GM12878 (cell line): ENCODE data around the gene JDP2. TPM values are rescaled to one million over a fixed set of nuclear protein-coding genes. Genes with fewer than 3 reads are reported as not detected.

Experiments used
- IRF3 ChIP-seq: fragments of 450-650 bp; IDR thresholded peaks from 2 replicates; pipeline ENCODE4 v1.6.1; 2014; ENCODE audit warnings: mild to moderate bottlenecking
- NFXL1 ChIP-seq: fragments of 450-650 bp; IDR thresholded peaks from 2 replicates; pipeline ENCODE4 v1.6.1; 2017; ENCODE audit warnings: antibody characterized with exemption, mild to moderate bottlenecking, borderline replicate concordance
- PKNOX1 ChIP-seq: fragments of 450-650 bp; IDR thresholded peaks from 2 replicates; pipeline ENCODE4 v1.6.1; 2016; ENCODE audit warnings: mild to moderate bottlenecking
- RAD21 ChIP-seq: IDR thresholded peaks from 2 replicates; pipeline ENCODE4 v1.6.1; 2011; ENCODE audit warnings: mild to moderate bottlenecking, low read depth, low read length, moderate library complexity; ENCODE audit not compliant: insufficient read depth
- SIX5 ChIP-seq: IDR thresholded peaks from 2 replicates; pipeline ENCODE4 v1.6.1; 2011; ENCODE audit warnings: mild to moderate bottlenecking, low read depth, low read length, moderate library complexity; ENCODE audit not compliant: severe bottlenecking
- SMARCA5 ChIP-seq: fragments of 450-650 bp; IDR thresholded peaks from 2 replicates; pipeline ENCODE4 v1.6.1; 2017; ENCODE audit warnings: mild to moderate bottlenecking
- ZNF622 ChIP-seq: fragments of 450-650 bp; IDR thresholded peaks from 2 replicates; pipeline ENCODE4 v1.6.1; 2017; ENCODE audit warnings: mild to moderate bottlenecking, inconsistent platforms
- ZNF687 ChIP-seq: fragments of 450-650 bp; IDR thresholded peaks from 2 replicates; pipeline ENCODE4 v1.6.1; 2017; ENCODE audit warnings: mild to moderate bottlenecking, moderate library complexity
- polyA plus RNA-seq, 11 experiments: library from polyadenylated mRNA; depleted of rRNA in 4 of 11; unstranded in 6 of 11; stranded (reverse) in 5 of 11; fragments of >200 nt; fragmentation: Nextera tagmentation in 4 of 11; fragmentation: Illumina TruSeq in 1 of 11; extraction: Ambion mirVana in 4 of 11; extraction: Trizol in 1 of 11; gene quantifications; 1 replicate in 1 of 11; 2 replicates in 10 of 11; pipeline versions ENCODE4 v1.2.1 to v1.2.3, GENCODE V29; 2011 to 2016; ENCODE audit warnings: inconsistent platforms in 2 of 11, missing spikeins in 2 of 11, low read depth in 1 of 11
- total RNA-seq, 4 experiments: library from RNA; depleted of rRNA in 3 of 4; stranded (reverse); fragments of >200 nt in 3 of 4; fragmentation: Illumina TruSeq in 1 of 4; extraction: Trizol in 1 of 4; gene quantifications; 2 replicates each; pipeline versions ENCODE4 v1.2.1 to v1.2.3, GENCODE V29; 2013 to 2021

JDP2 gene
- total and polyA plus RNA-seq, 10 of the 15 experiments (the other 5 are each of a cell fraction or from before 2014, with no cell fraction given) = 0.71 to 21.3 (median 11.2) TPM

- TF ChIP-seq SMARCA5 (no peak), IRF3 (no peak), PKNOX1 (no peak), SIX5 (no peak), RAD21 (no peak), ZNF622 (no peak), ZNF687 (no peak), NFXL1 (no peak)
These were observed 21.2 kb downstream of the JDP2 start (continued) for GRCh38 chr14:75449036-75449435.
